Measurements from ENCODE around the gene NAALADL2.
"Not testable (repeated sequence)": the region's sequence is repeated elsewhere in the genome, so short reads cannot be mapped to it uniquely, and the experiment has no call there.

NAALADL2 gene

GRCh38 chr3:175798326-175798725 lies 939.2 kb downstream of the NAALADL2 start:
- Mint-ChIP-seq H3K4me1 (no peaks in the 10 kb centered on the region), H3K9me3 (peaks cover 5% of the 10 kb centered on the region), H3K27me3 (no peaks in the 10 kb centered on the region), H3K27ac (no peak overlapping the region), H3K36me3 (no peaks in the 10 kb centered on the region), H3K4me3 (no peak overlapping the region)
- CTCF ChIA-PET = no interaction called here
- DNase-seq = no peak

- no peaks in the 10 kb centered on the region for H3K4me1 Mint-ChIP-seq
- no peak overlapping the region for H3K27ac Mint-ChIP-seq
- no peaks in the 10 kb centered on the region for H3K27me3 Mint-ChIP-seq
- CTCF ChIA-PET = no interaction called here
- H3K9me3 Mint-ChIP-seq = no peaks in the 10 kb centered on the region
- no peak for DNase-seq
- H3K36me3 Mint-ChIP-seq = no peaks in the 10 kb centered on the region
- H3K4me3 Mint-ChIP-seq = no peak overlapping the region
Measured at GRCh38 chr3:175805825-175806224, 946.7 kb downstream of the NAALADL2 start.

GRCh38 chr3:175807175-175807574 lies 948.0 kb downstream of the NAALADL2 start:
- Mint-ChIP-seq H3K4me1 (no peaks in the 10 kb centered on the region), H3K4me3 (no peak overlapping the region), H3K27me3 (no peaks in the 10 kb centered on the region), H3K27ac (no peak overlapping the region), H3K36me3 (no peaks in the 10 kb centered on the region), H3K9me3 (no peaks in the 10 kb centered on the region)
- DNase-seq = no peak
- CTCF ChIA-PET = no interaction called here

GRCh38 chr3:175818811-175819464 lies 959.8 kb downstream of the NAALADL2 start:
- DNase-seq = no peak
- Mint-ChIP-seq H3K9me3 (peaks cover 20% of the 10 kb centered on the region), H3K36me3 (no peaks in the 10 kb centered on the region), H3K4me3 (no peak overlapping the region), H3K27me3 (no peaks in the 10 kb centered on the region), H3K27ac (no peak overlapping the region), H3K4me1 (no peaks in the 10 kb centered on the region)
- CTCF ChIA-PET = no interaction called here

- DNase-seq, H3K27ac Mint-ChIP-seq, CTCF ChIA-PET, H3K4me1 Mint-ChIP-seq, H3K4me3 Mint-ChIP-seq, H3K36me3 Mint-ChIP-seq, H3K27me3 Mint-ChIP-seq: not testable (repeated sequence)
- peaks cover 15% of the 10 kb centered on the region for H3K9me3 Mint-ChIP-seq
Measured at GRCh38 chr3:175822766-175823491, 963.8 kb downstream of the NAALADL2 start.

GRCh38 chr3:175825016-175825580 lies 966.0 kb downstream of the NAALADL2 start:
- H3K27ac Mint-ChIP-seq, H3K4me1 Mint-ChIP-seq, H3K4me3 Mint-ChIP-seq, H3K36me3 Mint-ChIP-seq, CTCF ChIA-PET, H3K27me3 Mint-ChIP-seq, DNase-seq: not testable (repeated sequence)
- H3K9me3 Mint-ChIP-seq = peaks cover 11% of the 10 kb centered on the region

- H3K27me3 Mint-ChIP-seq = no peaks in the 10 kb centered on the region
- CTCF ChIA-PET = no interaction called here
- H3K27ac Mint-ChIP-seq = no peak overlapping the region
- H3K4me1 Mint-ChIP-seq = no peaks in the 10 kb centered on the region
- no peak for DNase-seq
- peaks cover 4% of the 10 kb centered on the region for H3K9me3 Mint-ChIP-seq
- H3K4me3 Mint-ChIP-seq = no peak overlapping the region
- H3K36me3 Mint-ChIP-seq = no peaks in the 10 kb centered on the region
Measured at GRCh38 chr3:175826759-175827158, 967.6 kb downstream of the NAALADL2 start.

GRCh38 chr3:175829809-175830208 lies 970.7 kb downstream of the NAALADL2 start:
- CTCF ChIA-PET, H3K27ac Mint-ChIP-seq, H3K27me3 Mint-ChIP-seq, H3K9me3 Mint-ChIP-seq, H3K4me1 Mint-ChIP-seq, DNase-seq, H3K4me3 Mint-ChIP-seq, H3K36me3 Mint-ChIP-seq: not testable (repeated sequence)

- H3K4me3 Mint-ChIP-seq, H3K27ac Mint-ChIP-seq, DNase-seq, H3K9me3 Mint-ChIP-seq, H3K36me3 Mint-ChIP-seq, H3K27me3 Mint-ChIP-seq, H3K4me1 Mint-ChIP-seq, CTCF ChIA-PET: not testable (repeated sequence)
Measured at GRCh38 chr3:175835763-175836162, 976.6 kb downstream of the NAALADL2 start.

GRCh38 chr3:175836617-175837016 lies 977.5 kb downstream of the NAALADL2 start:
- no peak for DNase-seq
- peaks cover 2% of the 10 kb centered on the region for H3K9me3 Mint-ChIP-seq
- no peaks in the 10 kb centered on the region for H3K36me3 Mint-ChIP-seq
- CTCF ChIA-PET = interaction anchor here (0.6 kb wide), 1 partner anchor 93 kb away, joined by 4 read pairs; no protein-coding TSS in a partner anchor
- H3K4me3 Mint-ChIP-seq = no peak overlapping the region
- H3K27me3 Mint-ChIP-seq = no peaks in the 10 kb centered on the region
- H3K27ac Mint-ChIP-seq = no peak overlapping the region
- no peaks in the 10 kb centered on the region for H3K4me1 Mint-ChIP-seq

GRCh38 chr3:175837962-175838361 lies 978.8 kb downstream of the NAALADL2 start:
- no peak overlapping the region for H3K27ac Mint-ChIP-seq
- CTCF ChIA-PET = no interaction called here
- H3K27me3 Mint-ChIP-seq = no peaks in the 10 kb centered on the region

GRCh38 chr3:175839366-175840005 lies 980.4 kb downstream of the NAALADL2 start:
- no peaks in the 10 kb centered on the region for H3K36me3 Mint-ChIP-seq
- H3K27ac Mint-ChIP-seq = no peak overlapping the region
- no peaks in the 10 kb centered on the region for H3K4me1 Mint-ChIP-seq
- no peak overlapping the region for H3K4me3 Mint-ChIP-seq
- CTCF ChIA-PET = no interaction called here
- peaks cover 4% of the 10 kb centered on the region for H3K9me3 Mint-ChIP-seq
- H3K27me3 Mint-ChIP-seq = no peaks in the 10 kb centered on the region
- DNase-seq = no peak

More at GRCh38 chr3:175837962-175838361, 978.8 kb downstream of the NAALADL2 start:
- H3K9me3 Mint-ChIP-seq = peaks cover 3% of the 10 kb centered on the region
- H3K36me3 Mint-ChIP-seq = no peaks in the 10 kb centered on the region
- DNase-seq = no peak
- H3K4me3 Mint-ChIP-seq = no peak overlapping the region
- no peaks in the 10 kb centered on the region for H3K4me1 Mint-ChIP-seq

GRCh38 chr3:175851541-175851940 lies 992.4 kb downstream of the NAALADL2 start:
- CTCF ChIA-PET = no interaction called here
- H3K36me3 Mint-ChIP-seq = no peaks in the 10 kb centered on the region
- H3K27me3 Mint-ChIP-seq = no peaks in the 10 kb centered on the region
- H3K27ac Mint-ChIP-seq = no peak overlapping the region
- no peak overlapping the region for H3K4me3 Mint-ChIP-seq
- H3K4me1 Mint-ChIP-seq = no peaks in the 10 kb centered on the region
- DNase-seq = no peak
- H3K9me3 Mint-ChIP-seq = no peaks in the 10 kb centered on the region

- Mint-ChIP-seq H3K4me3 (no peak overlapping the region), H3K4me1 (no peaks in the 10 kb centered on the region), H3K36me3 (no peaks in the 10 kb centered on the region), H3K9me3 (no peaks in the 10 kb centered on the region), H3K27me3 (no peaks in the 10 kb centered on the region), H3K27ac (no peak overlapping the region)
- no peak for DNase-seq
- CTCF ChIA-PET = no interaction called here
Measured at GRCh38 chr3:175852560-175852959, 993.4 kb downstream of the NAALADL2 start.

All from activated naive CD4-positive, alpha-beta T cell treated with anti-CD3 and anti-CD28 coated beads, Interleukin-2, amount 10 ng/mL, durations not matched to agents 7 days and 5 days (primary cell).